HepG2 (cell line): ENCODE data around the gene RAB39A. TPM values are rescaled to one million over a fixed set of nuclear protein-coding genes. Genes with fewer than 3 reads are reported as not detected.

Source experiments
- ATAC-seq: fragments of 200-7000 bp; cut with Tn5 transposase; 3 replicates; pipeline ENCODE4 v1.9.1; 2020; ENCODE audit warnings: mild to moderate bottlenecking, moderate library complexity
- BruUV-seq: library from RNA; stranded (reverse); fragments of 400-500 nt; replicated peaks from 2 replicates; lab custom pipeline; 2021; lab: Mats Ljungman, UMichigan
- CTCF ChIA-PET: fragments of 300-600 bp; formaldehyde crosslinking; extraction: SDS; loops from one replicate; lab custom pipeline; 2021; ENCODE audit warnings: low total read pairs, inconsistent platforms, low intra/inter-chr PET ratio; lab: Yijun Ruan, JAX
- POLR2A ChIA-PET: fragments of 350-600 bp; sonication (Branson Sonifier 250); formaldehyde crosslinking; loops from one replicate; lab custom pipeline; 2020; ENCODE audit warnings: antibody characterized with exemption, inconsistent platforms; lab: Yijun Ruan, JAX
- DNase-seq: peaks from one replicate; pipeline ENCODE4 v3.0.0-alpha.2; 2015; ENCODE audit warnings: low spot score
- FAIRE-seq: peaks from 3 replicates; lab custom pipeline; 2011; peaks lifted over from hg19 to GRCh38; lab: Jason Lieb, UNC
- H2AFZ ChIP-seq: one replicate; pipeline ENCODE4 v1.6.1; 2011; ENCODE audit warnings: low read length, inconsistent platforms
- H3K27ac ChIP-seq: fragments of 300-600 bp; 3 replicates; pipeline ENCODE4 v1.8.0; 2011; ENCODE audit warnings: mixed run types, mild to moderate bottlenecking, mixed read lengths, low read length, inconsistent platforms; ENCODE audit not compliant: insufficient read depth; ENCODE audit errors: extremely low read length
- H3K27me3 ChIP-seq, 2 experiments: fragments of 200-600 bp in 1 of 2; 2 replicates in 1 of 2; 3 replicates in 1 of 2; pipeline versions ENCODE4 v1.6.0 to v1.8.0; 2011; ENCODE audit warnings: low read length in 2 of 2, mild to moderate bottlenecking in 2 of 2, moderate library complexity in 2 of 2, inconsistent platforms in 1 of 2; ENCODE audit not compliant: insufficient read depth in 2 of 2, control insufficient read depth in 1 of 2
- H3K36me3 ChIP-seq, 2 experiments: fragments of 200-600 bp in 1 of 2; replicated peaks in 1 of 2; 2 replicates in 1 of 2; 3 replicates in 1 of 2; pipeline versions ENCODE4 v1.5.1 to v1.8.0; 2011; ENCODE audit warnings: low read length in 2 of 2, inconsistent platforms in 1 of 2; ENCODE audit not compliant: insufficient read depth in 2 of 2, control insufficient read depth in 1 of 2
- H3K4me1 ChIP-seq: 2 replicates; pipeline ENCODE4 v1.5.1; 2012; ENCODE audit warnings: low read length, inconsistent platforms; ENCODE audit not compliant: insufficient read depth
- H3K4me2 ChIP-seq: 2 replicates; pipeline ENCODE4 v1.6.0; 2011; ENCODE audit warnings: low read depth, low read length, inconsistent platforms
- H3K4me3 ChIP-seq, 3 experiments: fragments of 200-600 bp in 1 of 3; sonication (generic), shearing (Covaris generic) in 1 of 3; replicated peaks in 1 of 3; 2 replicates each; pipeline ENCODE4 v1.5.1; 2011 to 2016; ENCODE audit warnings: low read length in 3 of 3, inconsistent platforms in 2 of 3, low read depth in 2 of 3, mild to moderate bottlenecking in 2 of 3, control low read depth in 1 of 3, mixed read lengths in 1 of 3; ENCODE audit not compliant: insufficient read depth in 1 of 3
- H3K79me2 ChIP-seq: one replicate; pipeline ENCODE4 v1.6.1; 2011; ENCODE audit warnings: low read length, inconsistent platforms; ENCODE audit not compliant: insufficient read depth
- H3K9ac ChIP-seq: 2 replicates; pipeline ENCODE4 v1.6.0; 2011; ENCODE audit warnings: mild to moderate bottlenecking, low read depth, low read length, inconsistent platforms; ENCODE audit not compliant: insufficient read depth
- H3K9me3 ChIP-seq: 2 replicates; pipeline ENCODE4 v1.5.1; 2012; ENCODE audit warnings: mild to moderate bottlenecking, low read length
- H4K20me1 ChIP-seq: 2 replicates; pipeline ENCODE4 v1.6.0; 2011; ENCODE audit warnings: inconsistent platforms, mild to moderate bottlenecking, low read length, moderate library complexity; ENCODE audit not compliant: insufficient read depth
- GABPA ChIP-seq, 2 experiments: IDR thresholded peaks; 2 replicates each; pipeline ENCODE4 v1.6.1; 2011 to 2016; ENCODE audit warnings: low read depth in 2 of 2, low read length in 1 of 2, missing biosample characterization in 1 of 2, missing genetic modification characterization in 1 of 2
- GFI1 ChIP-seq: sonication (generic); formaldehyde crosslinking; IDR thresholded peaks from 2 replicates; pipeline ENCODE4 v1.5.0; 2020; ENCODE audit warnings: missing genetic modification reagents, mild to moderate bottlenecking, borderline replicate concordance
- NFE2L1 ChIP-seq: sonication (generic); formaldehyde crosslinking; IDR thresholded peaks from 2 replicates; pipeline ENCODE4 v1.4.0; 2020; ENCODE audit warnings: missing genetic modification reagents, mild to moderate bottlenecking, borderline replicate concordance
- NFKBIZ ChIP-seq: IDR thresholded peaks from 2 replicates; pipeline ENCODE4 v1.6.1; 2018; ENCODE audit warnings: missing genetic modification reagents, missing compliant biosample characterization
- NR3C1 ChIP-seq: sonication (generic); formaldehyde crosslinking; IDR thresholded peaks from 2 replicates; pipeline ENCODE4 v1.4.0; 2020; ENCODE audit warnings: missing genetic modification reagents
- PAWR ChIP-seq: sonication (generic); formaldehyde crosslinking; IDR thresholded peaks from 2 replicates; pipeline ENCODE4 v1.4.0; 2020; ENCODE audit warnings: missing genetic modification reagents, mild to moderate bottlenecking, borderline replicate concordance
- SOX6 ChIP-seq, 2 experiments: fragments of 450-650 bp in 1 of 2; sonication (generic) in 1 of 2; formaldehyde crosslinking in 1 of 2; IDR thresholded peaks; 2 replicates each; pipeline versions ENCODE4 v1.4.0 to v1.6.1; 2017 to 2020; ENCODE audit warnings: antibody characterized with exemption in 1 of 2, mild to moderate bottlenecking in 1 of 2, missing genetic modification reagents in 1 of 2
- TSC22D2 ChIP-seq: sonication (generic); formaldehyde crosslinking; IDR thresholded peaks from 2 replicates; pipeline ENCODE4 v1.5.1; 2020; ENCODE audit warnings: missing genetic modification reagents, mild to moderate bottlenecking, borderline replicate concordance
- ZNF136 ChIP-seq: sonication (generic); formaldehyde crosslinking; IDR thresholded peaks from 2 replicates; pipeline ENCODE4 v1.8.1; 2022; ENCODE audit warnings: low read depth, mild to moderate bottlenecking, moderate library complexity, missing genetic modification reagents
- WGBS: methylation state at CpG from one replicate; pipeline ENCODE4 v1.1.6; 2017; ENCODE audit warnings: low lambda C conversion rate; 5-methylcytosine and 5-hydroxymethylcytosine counted together
- in situ Hi-C: cut with HindIII; loops from 2 replicates; pipeline ENCODE4 v1.10.0; 2017; ENCODE audit warnings: low pct_unique_long_range_greater_than_20kb; ENCODE audit not compliant: extremely low pct_ligation_motif_present
- intact Hi-C: fragments of 100-400 bp; cut with micrococcal nuclease; formaldehyde crosslinking; loops from one replicate; pipeline ENCODE4 v1.10.0; 2022; ENCODE audit not compliant: unreplicated experiment
- polyA plus RNA-seq, 8 experiments: library from polyadenylated mRNA; depleted of rRNA in 3 of 8; stranded (reverse) in 7 of 8; unstranded in 1 of 8; fragments of >200 nt; fragmentation: Illumina TruSeq in 4 of 8; extraction: Trizol in 4 of 8; gene quantifications; 2 replicates each; pipeline versions ENCODE4 v1.2.1 to v1.2.3, GENCODE V29; 2011 to 2016; ENCODE audit warnings: low read depth in 4 of 8, missing spikeins in 1 of 8, mixed read lengths in 1 of 8; ENCODE audit not compliant: insufficient read depth in 1 of 8
- total RNA-seq, 5 experiments: library from RNA; depleted of rRNA; stranded (reverse); fragments of >200 nt; fragmentation: Illumina TruSeq; extraction: Trizol; gene quantifications; 2 replicates each; pipeline ENCODE4 v1.2.3, GENCODE V29; 2016; ENCODE audit warnings: low read depth in 1 of 5
- TF ChIP-seq, protein P1 (sequence below): IDR thresholded peaks from 2 replicates; pipeline ENCODE4 v1.6.1; 2016
- TF ChIP-seq, protein P2 (sequence below): sonication (generic); formaldehyde crosslinking; IDR thresholded peaks from 2 replicates; pipeline ENCODE4 v1.4.0; 2020; ENCODE audit warnings: missing genetic modification reagents, borderline replicate concordance
- TF ChIP-seq, protein P3 (sequence below): sonication (generic); formaldehyde crosslinking; IDR thresholded peaks from 2 replicates; pipeline ENCODE4 v1.5.0; 2020; ENCODE audit warnings: missing genetic modification reagents

Gene RAB39A
- total and polyA plus RNA-seq, 2 of the 13 experiments (the other 11 are each of a cell fraction or from before 2014, with no cell fraction given), result not detected

DNA sequence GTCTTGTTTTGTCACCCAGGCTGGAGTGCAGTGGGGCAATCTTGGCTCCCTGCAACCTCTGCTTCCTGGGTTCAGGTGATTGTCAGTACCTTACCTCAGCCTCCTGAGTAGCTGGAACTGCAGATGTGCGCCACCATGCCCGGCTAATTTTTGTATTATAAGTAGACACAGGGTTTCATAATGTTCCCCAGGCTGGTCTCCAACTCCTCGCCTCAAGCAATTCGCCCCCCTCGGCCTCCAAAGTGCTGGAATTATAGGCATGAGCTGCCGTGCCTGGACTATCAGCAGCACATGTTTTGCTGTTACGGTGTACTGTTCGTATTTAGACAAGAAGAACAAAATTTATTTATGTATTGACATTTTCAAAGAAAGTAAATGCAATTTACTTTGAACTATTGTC is 34.8 kb downstream of the RAB39A start:
- Histone ChIP-seq H3K36me3 (no peaks in the 10 kb centered on the region), H2AFZ (no peak overlapping the region), H3K27ac (no peak overlapping the region), H4K20me1 (no peaks in the 10 kb centered on the region), H3K9me3 (no peaks in the 10 kb centered on the region), H3K79me2 (no peaks in the 10 kb centered on the region), H3K4me2 (no peak overlapping the region), H3K4me3 (no peak overlapping the region), H3K27me3 (peaks cover 0 to 6% of the 10 kb centered on the region in 2 experiments; a peak in 1 of 5 replicates), H3K4me1 (no peaks in the 10 kb centered on the region), H3K9ac (no peak overlapping the region)
- CTCF ChIA-PET, result no interaction called here
- intact Hi-C loops, result no loop called here
- no peak for ATAC-seq
- no peak for DNase-seq
- WGBS, result 24% methylated on average over 8 of the region's 8 CpGs
- POLR2A ChIA-PET, result no interaction called here
- FAIRE-seq, result no peak
- in situ Hi-C loops, result no loop called here
- BruUV-seq, result no TSS peak
- TF ChIP-seq, protein P1, sequence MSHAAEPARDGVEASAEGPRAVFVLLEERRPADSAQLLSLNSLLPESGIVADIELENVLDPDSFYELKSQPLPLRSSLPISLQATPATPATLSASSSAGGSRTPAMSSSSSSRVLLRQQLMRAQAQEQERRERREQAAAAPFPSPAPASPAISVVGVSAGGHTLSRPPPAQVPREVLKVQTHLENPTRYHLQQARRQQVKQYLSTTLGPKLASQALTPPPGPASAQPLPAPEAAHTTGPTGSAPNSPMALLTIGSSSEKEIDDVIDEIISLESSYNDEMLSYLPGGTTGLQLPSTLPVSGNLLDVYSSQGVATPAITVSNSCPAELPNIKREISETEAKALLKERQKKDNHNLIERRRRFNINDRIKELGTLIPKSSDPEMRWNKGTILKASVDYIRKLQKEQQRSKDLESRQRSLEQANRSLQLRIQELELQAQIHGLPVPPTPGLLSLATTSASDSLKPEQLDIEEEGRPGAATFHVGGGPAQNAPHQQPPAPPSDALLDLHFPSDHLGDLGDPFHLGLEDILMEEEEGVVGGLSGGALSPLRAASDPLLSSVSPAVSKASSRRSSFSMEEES (CRISPR knock-in tag), result no peak
- TF ChIP-seq GFI1 (no peak), SOX6 (IDR thresholded peaks at IDR 0.05) (no peak), SOX6 (CRISPR knock-in tag; IDR thresholded peaks at IDR 0.05) (no peak), NFE2L1 (CRISPR knock-in tag) (no peak), PAWR (no peak), GABPA (IDR thresholded peaks at IDR 0.05; ENCODE audit: low read depth, low read length) (no peak), GABPA (CRISPR knock-in tag; IDR thresholded peaks at IDR 0.05; ENCODE audit: low read depth) (no peak), ZNF136 (no peak), TSC22D2 (CRISPR knock-in tag) (no peak), NR3C1 (CRISPR knock-in tag) (no peak), NFKBIZ (no peak)
- TF ChIP-seq, protein P2, sequence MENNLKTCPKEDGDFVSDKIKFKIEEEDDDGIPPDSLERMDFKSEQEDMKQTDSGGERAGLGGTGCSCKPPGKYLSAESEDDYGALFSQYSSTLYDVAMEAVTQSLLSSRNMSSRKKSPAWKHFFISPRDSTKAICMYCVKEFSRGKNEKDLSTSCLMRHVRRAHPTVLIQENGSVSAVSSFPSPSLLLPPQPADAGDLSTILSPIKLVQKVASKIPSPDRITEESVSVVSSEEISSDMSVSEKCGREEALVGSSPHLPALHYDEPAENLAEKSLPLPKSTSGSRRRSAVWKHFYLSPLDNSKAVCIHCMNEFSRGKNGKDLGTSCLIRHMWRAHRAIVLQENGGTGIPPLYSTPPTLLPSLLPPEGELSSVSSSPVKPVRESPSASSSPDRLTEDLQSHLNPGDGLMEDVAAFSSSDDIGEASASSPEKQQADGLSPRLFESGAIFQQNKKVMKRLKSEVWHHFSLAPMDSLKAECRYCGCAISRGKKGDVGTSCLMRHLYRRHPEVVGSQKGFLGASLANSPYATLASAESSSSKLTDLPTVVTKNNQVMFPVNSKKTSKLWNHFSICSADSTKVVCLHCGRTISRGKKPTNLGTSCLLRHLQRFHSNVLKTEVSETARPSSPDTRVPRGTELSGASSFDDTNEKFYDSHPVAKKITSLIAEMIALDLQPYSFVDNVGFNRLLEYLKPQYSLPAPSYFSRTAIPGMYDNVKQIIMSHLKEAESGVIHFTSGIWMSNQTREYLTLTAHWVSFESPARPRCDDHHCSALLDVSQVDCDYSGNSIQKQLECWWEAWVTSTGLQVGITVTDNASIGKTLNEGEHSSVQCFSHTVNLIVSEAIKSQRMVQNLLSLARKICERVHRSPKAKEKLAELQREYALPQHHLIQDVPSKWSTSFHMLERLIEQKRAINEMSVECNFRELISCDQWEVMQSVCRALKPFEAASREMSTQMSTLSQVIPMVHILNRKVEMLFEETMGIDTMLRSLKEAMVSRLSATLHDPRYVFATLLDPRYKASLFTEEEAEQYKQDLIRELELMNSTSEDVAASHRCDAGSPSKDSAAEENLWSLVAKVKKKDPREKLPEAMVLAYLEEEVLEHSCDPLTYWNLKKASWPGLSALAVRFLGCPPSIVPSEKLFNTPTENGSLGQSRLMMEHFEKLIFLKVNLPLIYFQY (CRISPR knock-in tag), result no peak
- TF ChIP-seq, protein P3, sequence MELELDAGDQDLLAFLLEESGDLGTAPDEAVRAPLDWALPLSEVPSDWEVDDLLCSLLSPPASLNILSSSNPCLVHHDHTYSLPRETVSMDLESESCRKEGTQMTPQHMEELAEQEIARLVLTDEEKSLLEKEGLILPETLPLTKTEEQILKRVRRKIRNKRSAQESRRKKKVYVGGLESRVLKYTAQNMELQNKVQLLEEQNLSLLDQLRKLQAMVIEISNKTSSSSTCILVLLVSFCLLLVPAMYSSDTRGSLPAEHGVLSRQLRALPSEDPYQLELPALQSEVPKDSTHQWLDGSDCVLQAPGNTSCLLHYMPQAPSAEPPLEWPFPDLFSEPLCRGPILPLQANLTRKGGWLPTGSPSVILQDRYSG (CRISPR knock-in tag), result no peak
